GM19328 (cell line): ENCODE results near the gene HSD17B12.
A peak's percentile ranks its signal among the peaks of the same experiment; 100 is the strongest.

Experiments used
- ATAC-seq: cut with Tn5 transposase; IDR thresholded peaks from one replicate; pipeline ENCODE4 v1.9.1; 2021; ENCODE audit warnings: mild to moderate bottlenecking, moderate library complexity; ENCODE audit not compliant: unreplicated experiment

The HSD17B12 gene

DNA sequence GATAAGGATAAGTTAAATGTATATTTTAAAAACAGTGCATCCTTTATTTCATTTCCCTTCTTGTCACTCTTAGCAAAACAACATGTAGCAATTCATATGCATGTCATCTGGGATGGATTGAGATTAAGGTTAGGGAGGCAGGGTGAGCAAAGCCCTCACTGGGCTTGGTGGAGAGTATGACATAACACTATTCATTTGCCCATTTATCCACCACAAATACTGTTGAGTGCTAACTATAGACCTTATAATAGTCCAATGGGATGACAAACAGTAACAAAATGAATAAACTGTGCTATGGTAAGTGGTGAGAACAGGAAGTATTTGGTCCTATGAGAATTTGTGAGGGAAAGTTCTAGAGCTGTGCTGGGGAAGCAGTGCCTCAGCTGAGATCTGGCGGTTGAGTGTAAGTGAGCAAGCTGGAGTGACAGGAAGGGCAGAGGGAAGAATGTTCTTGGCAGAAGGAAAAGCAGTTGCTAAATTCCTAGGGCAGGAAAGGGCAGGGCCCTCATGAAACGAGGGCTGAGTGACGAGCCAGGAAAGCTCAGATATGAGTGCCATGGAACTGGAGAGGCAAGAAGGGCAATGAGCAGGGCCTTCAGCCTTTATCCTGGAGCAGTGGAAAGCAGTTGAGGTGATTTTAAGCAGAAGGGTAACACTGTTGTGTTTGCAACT lies 6.7 kb downstream of the HSD17B12 start:
- no peak for ATAC-seq

DNA sequence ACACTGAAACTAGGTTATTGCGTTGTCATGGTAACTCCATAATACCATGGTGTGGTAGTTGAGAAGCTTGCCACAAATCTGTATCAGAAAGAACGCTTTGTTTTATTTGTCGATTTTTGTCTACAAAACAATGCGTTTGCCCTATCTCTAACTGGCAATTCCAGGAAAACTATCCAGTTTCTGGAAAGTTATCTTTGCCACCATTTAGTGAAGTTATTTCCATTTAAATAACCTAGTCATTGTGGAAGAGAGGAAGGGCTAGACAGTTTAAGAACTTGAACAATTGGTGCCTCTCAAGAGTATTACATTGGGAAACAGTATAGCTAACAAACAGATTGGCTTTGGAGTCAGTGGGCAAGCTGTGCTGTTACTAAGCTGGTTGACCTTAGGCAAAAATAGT lies 7.9 kb downstream of the HSD17B12 start:
- ATAC-seq, result no peak

DNA sequence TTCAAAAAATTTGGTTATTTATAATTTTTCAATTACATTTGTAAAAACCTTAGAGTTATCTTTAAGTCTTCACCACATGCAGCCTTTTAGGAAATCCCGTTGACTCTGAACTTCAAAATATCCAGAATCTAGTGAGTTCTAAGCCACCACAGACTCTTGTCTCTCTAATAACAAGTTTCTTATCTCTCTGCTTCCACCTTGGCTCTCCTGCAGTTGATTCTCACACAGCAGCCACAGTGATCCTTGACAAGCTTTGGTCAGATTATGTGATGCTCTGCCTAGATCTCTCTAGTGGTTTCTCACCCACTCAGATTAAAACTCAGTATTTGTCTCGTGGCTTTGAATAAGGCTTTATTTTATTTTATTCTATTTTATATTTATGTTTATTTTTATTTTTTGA lies 8.6 kb downstream of the HSD17B12 start:
- ATAC-seq, result no peak

DNA sequence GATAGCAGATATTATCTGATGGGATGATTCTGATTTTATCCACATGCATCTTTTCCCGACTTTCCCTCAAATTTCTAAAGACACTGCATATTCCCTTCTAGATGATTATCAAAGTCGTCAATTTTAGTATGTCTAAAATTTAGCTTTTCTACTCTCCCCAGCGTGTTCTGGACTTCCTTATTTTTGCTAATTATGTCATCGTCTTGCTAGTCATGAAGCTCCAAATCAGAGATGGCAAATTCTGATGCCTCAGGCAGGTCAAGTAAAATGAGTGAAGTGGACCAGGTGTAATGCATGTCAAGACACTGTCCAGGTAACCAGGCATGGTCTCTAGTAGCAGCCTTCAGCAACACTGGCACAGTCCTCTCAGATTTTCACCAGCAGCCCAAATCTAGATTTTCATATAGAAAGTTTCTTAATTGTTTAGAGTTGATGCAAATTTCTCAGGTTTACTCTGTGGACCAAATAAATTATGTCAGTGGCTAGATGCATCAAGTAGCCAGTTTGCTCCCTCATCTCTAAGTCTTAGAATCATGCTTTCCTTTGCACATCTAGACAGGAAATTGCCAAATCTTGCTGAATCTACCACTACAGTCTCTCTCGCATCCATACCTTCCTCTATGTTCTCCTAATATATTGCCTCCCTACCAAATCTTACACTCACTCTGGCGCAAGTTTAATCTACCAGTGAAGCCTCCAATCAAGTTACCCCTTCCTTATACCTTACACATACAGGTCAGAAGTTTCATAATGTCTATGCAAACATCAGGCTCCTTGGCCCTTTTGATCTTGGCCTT lies 10.6 kb downstream of the HSD17B12 start:
- ATAC-seq, result no peak

DNA sequence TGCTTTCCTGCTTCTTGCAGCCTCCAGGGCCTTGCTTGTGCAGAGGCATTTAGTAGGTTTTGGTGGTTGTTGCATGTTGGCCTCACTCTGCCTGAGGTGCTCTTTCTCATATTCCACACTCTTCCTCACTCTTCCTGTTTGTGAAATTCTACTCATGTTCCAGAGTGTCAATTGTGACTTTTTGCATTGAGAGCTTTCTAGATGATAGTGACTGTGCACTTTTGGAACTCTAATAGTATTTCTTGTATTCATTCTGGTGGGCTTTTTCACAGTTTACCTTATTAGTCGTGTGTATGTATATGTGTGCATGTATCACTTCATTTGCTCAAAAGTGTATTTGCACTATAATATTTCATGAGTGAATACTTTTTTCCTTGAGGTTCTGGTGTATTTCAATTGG lies 11.3 kb downstream of the HSD17B12 start:
- ATAC-seq, result no peak

DNA sequence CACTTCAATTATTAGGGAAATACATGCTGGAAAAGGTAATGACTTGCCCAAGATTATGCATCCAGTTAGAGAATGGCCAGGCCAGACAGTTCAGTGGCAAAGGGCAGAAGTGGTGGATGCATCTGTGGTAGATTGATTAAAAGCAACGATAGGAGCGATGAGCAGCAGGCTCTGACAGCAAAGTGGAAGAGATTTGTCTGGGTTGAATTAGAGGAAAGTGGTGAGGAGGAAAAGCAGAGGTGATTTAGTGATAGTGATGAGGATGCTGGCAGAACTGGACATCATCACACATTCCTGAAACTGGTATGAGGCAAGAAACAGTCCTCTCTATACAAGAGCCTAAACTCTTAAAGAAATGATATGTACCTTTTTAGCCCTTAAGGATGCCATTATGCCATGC lies 12.5 kb downstream of the HSD17B12 start:
- ATAC-seq, result no peak

DNA sequence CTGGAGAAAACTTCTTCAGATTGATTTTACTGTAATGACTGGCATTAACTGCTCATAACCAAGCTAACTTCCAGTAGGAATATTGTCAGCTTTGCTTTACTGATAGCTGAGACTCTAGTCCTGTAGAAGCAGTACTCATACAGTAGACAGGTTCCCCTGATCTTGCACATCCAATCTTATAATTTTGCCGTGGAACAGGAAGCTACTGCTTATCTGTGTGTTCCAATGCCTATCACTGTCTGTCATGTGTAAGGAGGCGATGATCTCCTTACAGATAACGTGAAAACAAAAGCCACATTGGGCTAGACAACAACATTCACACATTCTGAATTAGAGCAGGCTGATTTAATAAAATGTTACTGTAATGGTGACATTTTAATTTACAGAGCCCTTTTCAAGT lies 13.2 kb downstream of the HSD17B12 start:
- no peak for ATAC-seq

DNA sequence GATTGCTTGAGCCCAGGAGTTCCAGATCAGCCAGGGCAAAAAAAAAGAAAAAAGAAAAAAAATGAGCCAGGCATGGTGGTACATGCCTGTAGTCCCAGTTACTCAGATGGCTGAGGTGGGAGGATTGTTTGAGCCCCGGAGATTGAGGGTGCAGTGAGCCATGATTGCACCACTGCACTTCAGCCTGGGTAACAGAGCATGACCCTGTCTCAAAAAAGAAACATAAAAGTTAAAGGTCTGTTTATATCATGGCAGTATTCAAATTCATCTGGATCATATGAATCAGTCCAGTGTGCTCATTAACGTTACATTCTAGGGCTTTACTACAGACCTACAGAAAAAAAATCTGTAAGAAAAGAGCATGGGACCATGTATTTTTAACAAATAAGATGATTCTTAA lies 13.9 kb downstream of the HSD17B12 start:
- ATAC-seq, result peak; percentile 77

DNA sequence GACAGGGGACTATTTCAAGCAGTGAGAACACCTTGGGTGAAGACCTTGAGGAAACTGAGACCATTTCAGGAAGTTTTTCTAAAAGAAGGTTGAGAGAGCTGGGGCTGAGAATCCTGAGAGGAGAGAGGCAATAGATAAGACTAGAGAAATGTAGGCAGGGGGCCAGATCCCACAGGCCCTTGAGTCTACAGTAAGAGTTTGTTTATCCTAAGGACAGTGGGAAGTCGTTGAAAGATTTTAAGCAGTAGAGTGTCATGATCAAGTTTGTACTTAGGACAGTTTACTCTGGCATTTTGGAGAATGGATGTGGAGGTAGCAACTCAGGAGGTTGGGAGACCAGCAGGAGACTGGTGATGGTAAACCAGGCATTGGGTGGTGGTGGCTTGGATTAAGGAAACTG lies 17.1 kb downstream of the HSD17B12 start:
- no peak for ATAC-seq

DNA sequence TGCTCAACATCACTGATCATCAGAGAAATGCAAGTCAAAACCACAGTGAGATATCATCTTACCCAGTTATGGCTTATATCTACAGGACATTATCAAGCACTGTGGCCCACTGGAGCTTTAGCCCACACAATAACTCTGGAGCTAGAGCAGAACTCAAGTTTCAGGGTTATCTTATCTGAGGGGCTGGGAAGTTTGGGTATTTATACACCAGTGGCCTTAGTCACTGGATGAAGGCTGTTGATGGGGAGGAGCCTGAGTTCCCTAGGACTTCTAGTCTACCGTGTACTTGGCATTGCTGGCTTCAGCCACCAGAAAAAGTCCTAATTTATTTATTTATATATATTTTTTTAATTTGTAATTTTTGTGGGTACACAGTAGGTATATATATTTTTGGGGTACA lies 19.3 kb downstream of the HSD17B12 start:
- ATAC-seq, result no peak

DNA sequence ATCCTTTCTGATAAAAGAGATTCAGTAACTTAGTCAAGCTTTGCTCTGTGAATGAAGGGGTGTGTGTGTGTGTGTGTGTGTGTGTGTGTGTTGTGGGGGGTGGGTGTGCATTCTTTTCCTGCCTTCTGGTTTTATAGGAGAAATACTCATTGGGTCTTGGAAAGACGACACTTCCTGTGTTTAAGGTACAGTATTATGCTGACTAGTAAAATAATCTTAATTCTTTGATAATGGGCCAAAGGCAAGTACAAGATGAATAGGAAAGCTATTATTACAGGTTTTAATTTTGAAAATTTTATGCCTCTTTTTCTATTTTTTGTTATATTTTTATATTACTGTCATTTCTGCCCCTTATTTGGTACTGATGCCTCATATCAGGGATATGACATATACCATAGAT lies 26.1 kb downstream of the HSD17B12 start:
- no peak for ATAC-seq

DNA sequence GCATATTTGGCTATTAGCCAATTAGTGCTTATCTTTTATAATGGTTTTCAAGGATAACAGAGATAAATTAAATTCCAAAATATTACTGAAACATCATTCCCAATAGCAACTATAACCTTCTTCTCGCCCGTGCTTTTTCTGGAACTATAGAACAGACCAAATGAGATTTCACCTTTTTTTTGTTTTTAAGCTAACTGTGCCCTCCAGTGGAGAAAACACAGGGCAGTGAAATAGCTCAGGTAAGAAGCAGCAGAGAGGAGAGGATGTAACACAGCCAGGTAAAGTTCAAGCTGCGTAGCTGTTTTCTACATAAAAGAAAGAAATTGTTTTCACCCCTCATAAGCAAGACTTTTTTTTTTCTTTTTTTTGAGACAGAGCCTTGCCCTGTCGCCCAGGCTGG lies 28.2 kb downstream of the HSD17B12 start:
- no peak for ATAC-seq

DNA sequence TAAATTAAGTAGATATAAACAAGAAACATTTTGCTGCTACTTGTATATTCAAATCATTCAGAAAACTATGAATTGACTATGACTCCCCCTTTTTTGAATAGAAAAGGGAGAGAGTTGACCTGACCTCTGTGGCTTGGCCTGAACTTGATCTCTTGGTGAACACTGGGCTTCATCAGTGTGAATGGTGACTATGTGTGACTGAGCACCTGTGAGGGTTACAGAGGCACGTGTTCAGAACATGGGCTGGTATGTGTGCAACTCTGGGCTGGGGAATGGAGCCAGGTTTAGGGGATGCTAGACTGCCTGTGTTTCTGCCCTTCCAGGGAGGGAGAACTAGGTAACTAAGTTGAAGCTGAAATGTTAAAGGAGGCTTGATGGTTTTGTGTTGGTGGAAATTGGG lies 29.2 kb downstream of the HSD17B12 start:
- ATAC-seq, result no peak

DNA sequence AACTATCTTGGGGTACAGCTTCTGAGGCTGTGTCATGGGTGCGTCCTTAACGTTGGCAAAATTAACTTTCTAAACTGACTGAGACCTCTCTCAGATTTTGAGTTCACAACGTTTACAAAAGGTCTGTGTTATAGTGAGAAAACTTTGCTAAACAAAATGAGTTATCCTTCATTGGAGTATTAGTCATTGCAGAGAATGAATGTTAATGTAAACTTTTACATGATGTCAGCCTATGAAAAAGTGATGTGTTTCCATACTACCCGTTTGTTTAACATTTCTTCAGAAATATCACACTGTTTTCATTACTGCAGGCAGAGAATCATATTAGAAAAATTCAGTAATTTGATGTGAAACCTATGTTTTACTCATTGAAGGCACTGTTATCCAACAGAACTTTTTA lies 32.1 kb downstream of the HSD17B12 start:
- no peak for ATAC-seq

DNA sequence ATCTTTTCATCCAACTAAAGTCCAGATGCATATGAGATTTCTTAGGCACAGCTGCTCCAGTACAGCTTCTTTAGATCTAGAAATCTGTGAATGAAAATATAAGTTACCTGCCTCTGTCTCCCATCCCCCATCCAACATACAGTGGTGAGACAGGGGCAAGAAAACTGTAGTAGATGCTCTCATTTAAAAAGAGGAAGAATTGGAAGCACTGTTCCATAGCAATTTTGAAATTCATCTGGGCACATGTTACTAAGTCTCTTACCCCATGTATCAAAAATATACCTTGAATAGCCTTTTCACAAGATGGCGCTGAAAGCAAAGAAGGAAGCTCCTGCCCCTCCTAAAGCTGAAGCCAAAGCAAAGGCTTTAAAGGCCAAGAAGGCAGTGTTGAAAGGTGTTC lies 37.8 kb downstream of the HSD17B12 start:
- ATAC-seq, result no peak

DNA sequence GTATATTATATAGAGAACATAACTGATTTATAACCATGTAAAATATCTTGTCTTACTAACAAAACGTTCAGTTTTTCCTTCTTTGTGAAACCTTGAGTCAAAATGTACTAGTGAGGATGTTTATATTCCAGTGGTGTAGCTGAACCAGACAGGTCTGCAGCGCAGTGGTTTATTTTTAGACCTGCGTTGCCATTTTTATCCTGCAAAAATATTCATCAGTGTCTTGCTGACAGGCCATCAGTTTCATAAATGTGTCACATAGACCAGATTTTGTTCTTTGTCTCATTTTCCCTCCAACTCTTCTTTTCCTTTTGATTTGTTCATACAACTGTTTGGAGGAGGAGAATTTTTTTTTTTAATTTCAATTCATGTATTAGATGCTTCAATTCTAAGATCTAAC lies 43.1 kb downstream of the HSD17B12 start:
- no peak for ATAC-seq

DNA sequence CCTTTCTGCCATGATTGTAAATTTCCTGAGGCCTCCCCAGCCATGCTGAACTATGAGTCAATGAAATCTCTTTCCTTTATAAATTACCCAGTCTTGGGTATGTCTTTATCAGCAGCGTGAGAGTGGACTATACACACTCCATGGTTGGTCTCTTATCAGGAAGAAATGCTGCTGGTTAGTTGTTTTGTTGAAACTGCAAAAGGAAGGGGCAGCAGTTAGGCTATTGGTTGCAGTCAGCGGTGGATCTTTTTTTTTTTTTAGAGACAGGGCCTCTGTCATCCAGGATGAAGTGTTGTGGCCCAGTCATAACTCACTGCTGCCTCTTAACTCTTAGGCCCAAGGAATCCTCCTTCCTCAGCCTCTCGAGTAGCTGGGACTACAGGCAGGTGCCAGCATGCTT lies 51.7 kb downstream of the HSD17B12 start:
- no peak for ATAC-seq

DNA sequence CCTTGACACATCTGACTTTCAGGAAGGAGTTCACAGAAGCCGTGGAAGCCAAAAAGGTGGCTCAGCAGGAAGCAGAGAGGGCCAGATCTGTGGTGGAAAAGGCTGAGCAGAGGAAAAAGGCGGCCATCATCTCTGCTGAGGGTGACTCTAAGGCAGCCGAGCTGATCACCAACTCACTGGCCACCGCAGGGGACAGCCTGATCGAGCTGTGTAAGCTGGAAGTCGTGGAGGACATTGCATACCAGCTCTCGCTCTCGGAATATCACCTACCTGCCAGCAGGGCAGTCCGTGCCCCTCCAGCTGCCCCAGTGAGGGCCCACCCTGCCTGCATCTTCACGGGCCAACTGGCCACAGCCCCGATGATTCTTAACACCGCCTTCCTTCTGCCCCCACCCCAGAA lies 53.7 kb downstream of the HSD17B12 start:
- ATAC-seq, result no peak

DNA sequence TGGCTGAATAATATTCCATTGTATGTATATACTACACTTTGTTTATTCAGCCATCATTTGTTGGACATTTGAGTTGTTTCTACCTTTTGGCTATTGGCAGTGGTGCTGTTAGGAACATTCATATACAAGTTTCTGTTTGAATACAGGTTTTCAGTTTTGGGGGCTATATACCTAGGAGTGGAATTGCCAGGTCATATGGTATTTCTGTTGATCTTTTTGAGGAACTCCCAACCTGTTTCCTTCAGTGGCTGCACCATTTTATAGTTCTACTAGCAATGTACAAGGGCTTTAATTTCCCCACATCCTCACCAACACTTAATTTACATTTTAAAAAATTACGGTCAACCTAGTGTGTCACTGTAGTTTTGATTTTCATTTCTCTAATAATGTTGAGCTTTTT lies 54.6 kb downstream of the HSD17B12 start:
- ATAC-seq, result no peak

DNA sequence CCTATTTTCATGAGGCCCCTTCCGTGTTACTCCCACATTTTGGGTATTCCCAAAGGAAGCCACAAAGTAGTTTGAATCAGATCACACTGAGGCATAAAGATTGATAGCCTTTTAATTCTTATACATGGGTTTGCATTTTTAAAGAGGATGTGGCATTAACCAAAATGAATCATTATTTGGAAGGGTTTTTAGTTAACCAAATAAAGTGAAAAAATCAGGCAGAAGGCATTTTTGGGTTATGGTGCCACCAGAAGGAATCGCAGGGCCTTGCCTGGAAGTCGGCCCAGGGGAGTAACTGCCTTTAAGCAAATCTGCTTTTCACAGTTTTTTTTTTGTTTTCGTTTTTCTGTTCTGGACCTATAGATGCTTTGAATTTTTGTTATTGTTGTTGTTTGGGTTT lies 55.4 kb downstream of the HSD17B12 start:
- no peak for ATAC-seq

DNA sequence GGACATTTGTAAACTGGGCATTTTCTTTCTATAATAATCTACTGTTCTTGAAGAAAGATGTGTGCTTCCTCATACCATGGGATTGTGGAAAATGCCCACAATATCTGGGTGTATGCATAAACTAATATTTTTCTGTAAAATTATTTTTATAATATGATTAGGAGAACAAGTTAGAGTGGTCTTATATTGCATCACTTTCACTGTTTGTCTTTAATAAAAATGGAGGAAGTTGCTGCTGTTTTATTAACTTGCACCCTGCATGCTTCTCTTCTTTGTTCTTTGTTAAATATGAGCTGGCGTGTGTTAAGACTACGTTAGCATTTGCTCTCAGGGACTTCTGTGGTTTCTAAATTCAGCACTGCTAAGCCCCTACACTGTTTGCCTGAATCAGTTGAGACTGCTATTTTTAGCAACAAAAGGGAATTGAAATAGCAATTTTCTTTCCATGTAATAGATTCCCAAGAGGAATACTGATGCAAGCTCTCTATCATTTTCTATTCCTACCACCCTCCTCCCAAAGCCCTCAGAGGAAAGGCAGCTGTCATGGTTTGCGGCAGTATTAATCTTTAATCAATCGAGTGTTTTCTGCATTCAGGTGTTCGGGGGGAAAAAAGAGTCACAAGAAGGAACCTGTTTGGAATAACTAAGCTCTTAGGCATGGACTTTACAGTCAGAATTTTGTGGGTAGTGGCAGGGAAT lies 56.1 kb downstream of the HSD17B12 start:
- no peak for ATAC-seq

DNA sequence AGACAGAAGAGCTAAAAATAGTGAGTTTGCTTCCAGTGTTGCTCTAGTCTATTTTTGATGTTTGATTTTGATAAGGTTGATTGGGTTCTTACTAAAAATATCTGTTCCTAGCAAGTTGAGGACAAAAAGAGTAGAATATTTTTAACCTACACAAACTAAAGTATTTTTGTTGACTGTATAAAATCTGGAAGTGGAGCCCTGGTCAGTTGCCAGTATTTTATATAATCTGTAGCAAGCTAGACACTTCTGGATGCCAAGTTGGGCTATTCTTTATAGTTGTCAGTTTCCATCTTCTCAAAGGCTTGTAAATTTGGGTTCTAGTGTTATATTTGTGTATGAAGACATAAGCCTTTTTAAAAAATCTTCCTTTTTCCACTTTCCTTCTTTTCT lies 56.7 kb downstream of the HSD17B12 start:
- ATAC-seq, result no peak
